ENCODE results near the gene GRAMD1A. TPM values are rescaled to one million over a fixed set of nuclear protein-coding genes. Genes with fewer than 3 reads are reported as not detected.
"Not testable (repeated sequence)": the region's sequence is repeated elsewhere in the genome, so short reads cannot be mapped to it uniquely, and the experiment has no call there.

The GRAMD1A gene
- polyA plus RNA-seq, 1 donor, result 53.2 TPM

DNA sequence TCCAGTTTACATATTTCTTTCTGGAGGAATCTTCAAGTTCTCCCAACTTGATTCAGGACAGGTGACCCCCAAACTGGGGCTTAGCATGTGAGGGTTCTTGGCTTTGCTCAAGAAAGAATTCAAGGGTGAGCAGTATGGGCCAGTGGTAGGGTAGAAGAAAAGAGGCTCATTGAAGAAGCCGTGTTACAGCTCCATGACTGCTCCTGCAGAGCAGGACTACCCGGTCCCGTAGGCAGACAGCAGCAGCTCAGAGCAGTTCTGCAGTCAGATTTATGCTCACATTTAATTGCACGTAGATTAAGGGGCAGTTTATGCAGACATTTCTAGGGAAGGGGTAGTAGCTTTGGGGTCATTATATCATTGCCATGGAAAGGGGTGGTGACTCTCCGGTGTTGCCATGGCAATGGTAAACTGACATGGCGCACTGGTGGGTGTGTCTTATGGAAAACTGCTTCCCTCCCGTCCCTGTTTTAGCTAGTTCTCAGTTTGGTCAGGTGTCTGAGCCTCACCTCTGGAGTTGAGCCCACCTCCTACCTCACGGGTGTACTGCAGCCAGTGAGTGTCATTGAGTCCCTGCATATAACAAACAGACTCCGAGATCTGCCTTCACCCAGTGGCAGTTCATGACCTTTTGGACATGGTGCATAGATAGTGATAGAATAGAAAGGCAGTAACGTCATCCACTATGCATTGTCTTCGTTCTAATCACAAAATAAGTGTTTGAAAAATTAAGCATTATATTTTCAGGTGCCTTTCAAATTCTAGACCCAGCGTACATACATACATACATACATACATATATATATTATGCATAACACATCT is 20.1 kb upstream of the GRAMD1A start:
- Histone ChIP-seq H3K9me3 (ENCODE audit: control insufficient read depth, low read depth, low read length) (peaks cover 15% of the 10 kb centered on the region), H3K27me3 (ENCODE audit: control insufficient read depth, insufficient read depth, low read length) (no peaks in the 10 kb centered on the region), H3K4me3 (ENCODE audit: low read length) (no peak overlapping the region), H3K4me1 (ENCODE audit: control insufficient read depth, insufficient read depth, low read length) (no peaks in the 10 kb centered on the region), H3K36me3 (ENCODE audit: control insufficient read depth, insufficient read depth, low read length) (no peaks in the 10 kb centered on the region), H3K27ac (ENCODE audit: low read length) (no peak overlapping the region)
- 78% methylated on average over 3 of the region's 12 CpGs for WGBS (ENCODE audit: insufficient coverage, low lambda C conversion rate)
- no peak for DNase-seq

DNA sequence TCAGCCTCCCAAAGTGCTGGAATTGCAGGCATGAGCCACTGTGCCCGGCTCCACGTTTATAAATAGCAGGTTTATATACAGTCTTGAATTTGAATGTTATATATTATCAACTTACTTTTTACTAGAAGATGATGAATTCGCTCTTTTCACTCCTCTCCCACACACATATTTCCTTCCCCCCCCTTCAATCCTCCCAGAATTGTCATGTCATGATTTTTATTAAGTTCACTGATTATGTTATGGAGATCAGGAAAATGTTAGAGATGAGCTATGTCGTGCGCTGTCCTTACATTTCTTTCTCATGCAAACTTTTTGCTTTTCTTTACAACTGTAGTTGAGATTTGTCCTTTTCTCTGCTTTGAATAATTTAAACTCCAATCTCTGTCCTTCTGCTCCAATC is 17.8 kb upstream of the GRAMD1A start:
- H3K27ac ChIP-seq (ENCODE audit: low read length), result no peak overlapping the region
- DNase-seq, result no peak
- H3K9me3 ChIP-seq (ENCODE audit: control insufficient read depth, low read depth, low read length), result peaks cover 4% of the 10 kb centered on the region
- WGBS (ENCODE audit: insufficient coverage, low lambda C conversion rate), result 91% methylated on average over 1 of the region's 5 CpGs
- H3K27me3 ChIP-seq (ENCODE audit: control insufficient read depth, insufficient read depth, low read length), result no peaks in the 10 kb centered on the region
- peaks cover 3% of the 10 kb centered on the region for H3K4me1 ChIP-seq (ENCODE audit: control insufficient read depth, insufficient read depth, low read length)
- no peak overlapping the region for H3K4me3 ChIP-seq (ENCODE audit: low read length)
- H3K36me3 ChIP-seq (ENCODE audit: control insufficient read depth, insufficient read depth, low read length), result no peaks in the 10 kb centered on the region

DNA sequence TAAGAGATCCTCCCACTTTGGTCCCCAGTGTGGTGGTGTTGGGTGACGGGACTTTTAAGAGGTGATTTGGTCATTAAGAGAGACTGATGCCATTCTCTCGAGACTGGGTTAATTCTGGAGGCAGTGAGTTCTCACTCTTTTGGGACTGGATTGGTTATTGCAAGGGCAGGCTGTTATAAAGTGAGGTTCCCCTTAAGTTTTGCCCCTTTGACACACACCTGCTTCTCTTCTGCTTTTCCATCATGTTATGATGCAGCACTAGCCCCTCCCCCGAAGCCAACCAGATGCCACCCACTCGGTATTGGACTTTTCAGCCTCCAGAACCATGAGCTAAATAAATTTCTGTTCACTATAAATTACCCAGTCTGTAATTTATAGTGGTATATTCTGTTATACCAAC is 16.3 kb upstream of the GRAMD1A start:
- Histone ChIP-seq H3K27ac (ENCODE audit: low read length) (no peak overlapping the region), H3K36me3 (ENCODE audit: control insufficient read depth, insufficient read depth, low read length) (no peaks in the 10 kb centered on the region), H3K27me3 (ENCODE audit: control insufficient read depth, insufficient read depth, low read length) (no peaks in the 10 kb centered on the region), H3K4me1 (ENCODE audit: control insufficient read depth, insufficient read depth, low read length) (peaks cover 3% of the 10 kb centered on the region), H3K9me3 (ENCODE audit: control insufficient read depth, low read depth, low read length) (no peaks in the 10 kb centered on the region), H3K4me3 (ENCODE audit: low read length) (no peak overlapping the region)
- no peak for DNase-seq
- WGBS (ENCODE audit: insufficient coverage, low lambda C conversion rate), result no CpG with 5 or more reads among the region's 4 CpGs

DNA sequence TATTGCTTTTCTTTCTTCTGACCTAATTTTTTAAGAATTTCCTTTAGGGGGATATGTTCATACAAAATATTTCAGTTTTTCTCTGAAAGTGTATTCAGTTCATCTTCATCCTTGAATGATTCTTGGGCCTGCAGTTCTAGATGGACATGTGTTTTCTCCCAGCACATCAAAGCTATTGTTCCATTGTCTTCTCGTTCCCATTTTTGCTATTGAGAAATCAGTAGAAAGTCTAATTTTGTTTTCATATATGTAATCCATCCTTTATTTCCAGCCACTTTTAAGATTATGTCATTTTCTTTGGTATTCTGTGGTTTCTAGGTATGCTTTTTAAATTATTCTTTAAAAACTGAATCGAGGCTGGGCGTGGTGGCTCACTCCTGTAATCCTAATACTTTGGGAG is 15.8 kb upstream of the GRAMD1A start:
- DNase-seq, result no peak
- H3K27me3 ChIP-seq (ENCODE audit: control insufficient read depth, insufficient read depth, low read length), result no peaks in the 10 kb centered on the region
- H3K4me3 ChIP-seq (ENCODE audit: low read length), result no peak overlapping the region
- H3K4me1 ChIP-seq (ENCODE audit: control insufficient read depth, insufficient read depth, low read length), result peaks cover 3% of the 10 kb centered on the region
- 100% methylated on average over 1 of the region's 3 CpGs for WGBS (ENCODE audit: insufficient coverage, low lambda C conversion rate)
- no peaks in the 10 kb centered on the region for H3K36me3 ChIP-seq (ENCODE audit: control insufficient read depth, insufficient read depth, low read length)
- no peak overlapping the region for H3K27ac ChIP-seq (ENCODE audit: low read length)
- no peaks in the 10 kb centered on the region for H3K9me3 ChIP-seq (ENCODE audit: control insufficient read depth, low read depth, low read length)

DNA sequence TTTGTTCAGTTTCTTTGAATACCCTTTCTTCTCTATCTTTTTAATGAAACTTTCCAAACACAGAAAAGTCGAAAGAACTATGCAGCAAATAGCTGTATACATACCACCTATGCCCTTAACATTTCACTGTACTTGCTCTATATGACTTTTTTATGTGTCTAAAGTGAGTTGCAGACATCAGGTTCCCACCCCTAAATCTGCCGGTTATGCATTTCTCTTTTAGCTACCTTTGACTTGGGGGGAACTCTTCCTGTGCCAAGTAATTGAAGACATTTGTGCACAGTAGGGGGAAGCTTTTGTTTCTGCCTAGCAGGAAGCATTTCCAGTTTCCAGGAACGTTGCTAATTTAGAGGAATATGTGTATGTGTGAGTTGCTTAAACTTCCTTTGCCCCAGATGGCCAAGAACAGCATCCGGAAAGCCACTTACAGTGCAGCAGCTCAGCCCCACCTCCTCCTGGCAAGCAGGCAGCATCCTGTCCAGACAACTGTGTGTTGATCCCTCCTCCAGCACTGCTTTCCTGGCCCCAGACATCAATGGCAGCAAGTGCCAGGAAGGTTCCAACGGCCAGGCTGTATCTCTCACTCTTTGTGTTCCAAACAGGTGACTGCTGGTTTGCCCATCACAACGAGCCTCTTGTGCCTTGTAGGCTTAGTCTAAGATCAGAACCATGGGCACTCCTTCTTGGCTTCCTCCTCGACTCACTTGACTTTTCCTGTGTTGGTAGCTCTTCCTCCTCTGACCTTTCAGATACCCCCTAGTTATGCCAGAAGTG is 14.7 kb upstream of the GRAMD1A start:
- no peaks in the 10 kb centered on the region for H3K9me3 ChIP-seq (ENCODE audit: control insufficient read depth, low read depth, low read length)
- no peaks in the 10 kb centered on the region for H3K36me3 ChIP-seq (ENCODE audit: control insufficient read depth, insufficient read depth, low read length)
- no peak for DNase-seq
- H3K27ac ChIP-seq (ENCODE audit: low read length), result no peak overlapping the region
- peaks cover 3% of the 10 kb centered on the region for H3K4me1 ChIP-seq (ENCODE audit: control insufficient read depth, insufficient read depth, low read length)
- no peak overlapping the region for H3K4me3 ChIP-seq (ENCODE audit: low read length)
- WGBS (ENCODE audit: insufficient coverage, low lambda C conversion rate), result 100% methylated on average over 1 of the region's 7 CpGs
- no peaks in the 10 kb centered on the region for H3K27me3 ChIP-seq (ENCODE audit: control insufficient read depth, insufficient read depth, low read length)

DNA sequence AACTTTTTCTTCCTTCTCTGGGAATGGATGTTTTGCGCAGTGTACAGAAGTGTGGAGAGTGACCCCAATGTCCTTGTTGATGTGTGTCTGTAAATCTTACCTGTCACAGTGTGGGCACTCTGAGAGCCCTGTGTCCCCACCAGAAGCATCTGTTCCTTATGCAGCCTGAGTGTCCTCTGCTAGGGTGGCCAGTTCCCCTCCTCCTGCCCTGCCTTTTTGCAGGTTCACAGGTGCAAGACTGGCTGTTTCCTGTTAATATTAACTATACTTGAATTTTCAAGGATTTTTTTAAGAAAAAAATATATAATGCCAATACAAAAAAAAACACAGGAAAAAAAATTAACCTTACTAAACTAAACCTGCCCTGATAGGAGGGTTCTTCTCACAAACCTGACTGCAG is 12.0 kb upstream of the GRAMD1A start:
- no CpG with 5 or more reads among the region's 1 CpG for WGBS (ENCODE audit: insufficient coverage, low lambda C conversion rate)
- no peaks in the 10 kb centered on the region for H3K27me3 ChIP-seq (ENCODE audit: control insufficient read depth, insufficient read depth, low read length)
- H3K4me1 ChIP-seq (ENCODE audit: control insufficient read depth, insufficient read depth, low read length), result peaks cover 3% of the 10 kb centered on the region
- no peak for DNase-seq
- H3K27ac ChIP-seq (ENCODE audit: low read length), result no peak overlapping the region
- no peaks in the 10 kb centered on the region for H3K9me3 ChIP-seq (ENCODE audit: control insufficient read depth, low read depth, low read length)
- H3K4me3 ChIP-seq (ENCODE audit: low read length), result no peak overlapping the region
- no peaks in the 10 kb centered on the region for H3K36me3 ChIP-seq (ENCODE audit: control insufficient read depth, insufficient read depth, low read length)

DNA sequence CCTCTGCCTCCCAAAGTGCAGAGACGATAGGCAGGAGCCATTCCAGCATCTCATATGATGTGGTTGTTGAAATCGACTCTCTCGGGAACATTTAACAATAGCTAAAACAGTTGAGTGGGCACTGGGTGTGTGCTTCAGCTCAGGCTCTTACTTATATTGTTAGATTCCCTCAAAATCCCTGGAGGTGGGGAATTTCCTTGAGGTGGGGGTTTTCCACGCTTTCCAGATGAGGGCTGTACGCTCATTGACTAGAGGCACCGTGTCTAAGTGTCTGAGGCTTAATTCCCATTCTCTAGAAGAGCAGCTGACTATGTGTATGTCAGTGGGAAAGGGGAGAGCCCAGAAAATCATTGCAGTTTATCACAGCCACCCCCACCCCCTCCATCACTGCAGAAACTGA is 10.8 kb upstream of the GRAMD1A start:
- no peak overlapping the region for H3K4me3 ChIP-seq (ENCODE audit: low read length)
- no peaks in the 10 kb centered on the region for H3K9me3 ChIP-seq (ENCODE audit: control insufficient read depth, low read depth, low read length)
- H3K27ac ChIP-seq (ENCODE audit: low read length), result no peak overlapping the region
- no peak for DNase-seq
- no CpG with 5 or more reads among the region's 6 CpGs for WGBS (ENCODE audit: insufficient coverage, low lambda C conversion rate)
- no peaks in the 10 kb centered on the region for H3K36me3 ChIP-seq (ENCODE audit: control insufficient read depth, insufficient read depth, low read length)
- peaks cover 3% of the 10 kb centered on the region for H3K4me1 ChIP-seq (ENCODE audit: control insufficient read depth, insufficient read depth, low read length)
- H3K27me3 ChIP-seq (ENCODE audit: control insufficient read depth, insufficient read depth, low read length), result no peaks in the 10 kb centered on the region

DNA sequence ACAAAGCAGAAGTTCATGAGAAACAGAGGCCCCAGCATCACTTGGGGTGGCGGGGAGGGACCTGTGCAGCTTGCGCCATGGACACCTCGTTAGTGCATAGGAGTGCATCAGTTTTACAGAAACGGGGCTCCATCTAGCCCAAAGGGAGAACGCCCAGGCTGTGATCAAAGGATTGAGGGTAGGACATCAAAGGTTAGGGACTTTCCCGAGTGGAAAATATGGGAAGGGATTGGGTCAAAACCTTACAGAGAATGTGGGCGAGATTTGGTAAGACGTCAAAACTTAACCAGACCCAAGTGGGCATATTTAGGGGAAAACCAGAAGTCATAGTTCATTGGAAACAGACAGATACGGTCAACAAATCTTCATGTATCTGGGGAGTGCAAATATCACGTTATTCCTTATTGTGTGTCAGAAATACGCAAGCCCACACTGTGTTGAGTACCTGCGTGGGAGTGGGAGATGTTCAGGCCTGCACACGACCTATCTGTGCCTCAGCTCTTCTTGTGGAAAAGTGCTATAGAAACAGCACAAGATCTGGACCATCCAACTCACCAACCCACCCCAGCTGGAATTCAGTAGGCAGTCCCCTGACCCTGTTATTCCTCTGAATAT is 9.4 kb upstream of the GRAMD1A start:
- no peak overlapping the region for H3K4me3 ChIP-seq (ENCODE audit: low read length)
- WGBS (ENCODE audit: insufficient coverage, low lambda C conversion rate), result 100% methylated on average over 4 of the region's 13 CpGs

DNA sequence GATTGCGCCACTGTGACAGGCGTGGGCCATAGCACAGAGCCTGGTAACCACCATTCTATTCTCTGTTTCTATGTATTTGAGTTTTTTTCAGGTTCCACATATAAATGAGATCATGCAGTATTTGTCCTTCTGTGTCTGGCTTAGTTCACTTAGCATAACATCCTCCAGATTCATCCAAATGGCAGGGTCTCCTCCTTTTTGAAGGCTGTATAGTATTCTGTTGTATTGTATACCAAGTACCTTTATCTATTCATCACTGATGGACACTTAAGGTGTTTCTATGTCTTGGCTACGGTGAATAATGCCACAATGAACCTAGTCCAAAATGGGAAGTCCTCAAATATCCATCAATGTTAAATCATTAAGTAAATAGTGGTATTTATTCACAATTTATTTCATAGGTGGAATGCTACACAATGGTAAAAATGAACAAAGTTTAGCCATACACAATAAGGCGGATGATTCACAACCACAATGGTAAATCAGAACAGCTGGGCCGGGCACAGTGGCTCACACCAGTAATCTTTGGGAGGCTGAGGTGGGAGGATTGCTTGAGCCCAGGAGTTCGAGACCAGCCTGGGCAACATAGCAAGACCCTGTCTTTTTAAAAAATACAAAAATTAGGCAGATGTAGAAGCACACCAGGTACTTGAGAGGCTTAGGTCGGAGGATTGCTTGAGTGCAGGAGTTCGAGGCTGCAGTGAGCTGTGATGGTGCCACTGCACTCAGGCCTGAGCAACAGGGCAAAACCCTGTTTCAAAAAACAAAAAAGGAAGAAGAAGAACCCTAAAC is 8.4 kb upstream of the GRAMD1A start:
- no peaks in the 10 kb centered on the region for H3K36me3 ChIP-seq (ENCODE audit: control insufficient read depth, insufficient read depth, low read length)
- WGBS (ENCODE audit: insufficient coverage, low lambda C conversion rate), result no CpG with 5 or more reads among the region's 8 CpGs
- no peaks in the 10 kb centered on the region for H3K27me3 ChIP-seq (ENCODE audit: control insufficient read depth, insufficient read depth, low read length)
- H3K4me1 ChIP-seq (ENCODE audit: control insufficient read depth, insufficient read depth, low read length), result peaks cover 8% of the 10 kb centered on the region
- H3K27ac ChIP-seq (ENCODE audit: low read length), result no peak overlapping the region
- H3K9me3 ChIP-seq (ENCODE audit: control insufficient read depth, low read depth, low read length), result peaks cover 4% of the 10 kb centered on the region
- no peak overlapping the region for H3K4me3 ChIP-seq (ENCODE audit: low read length)
- no peak for DNase-seq

More for the DNA sequence above, 9.4 kb upstream of the GRAMD1A start:
- no peaks in the 10 kb centered on the region for H3K27me3 ChIP-seq (ENCODE audit: control insufficient read depth, insufficient read depth, low read length)
- peaks cover 4% of the 10 kb centered on the region for H3K9me3 ChIP-seq (ENCODE audit: control insufficient read depth, low read depth, low read length)
- peaks cover 10% of the 10 kb centered on the region for H3K4me1 ChIP-seq (ENCODE audit: control insufficient read depth, insufficient read depth, low read length)
- no peaks in the 10 kb centered on the region for H3K36me3 ChIP-seq (ENCODE audit: control insufficient read depth, insufficient read depth, low read length)
- no peak overlapping the region for H3K27ac ChIP-seq (ENCODE audit: low read length)
- DNase-seq, result no peak

DNA sequence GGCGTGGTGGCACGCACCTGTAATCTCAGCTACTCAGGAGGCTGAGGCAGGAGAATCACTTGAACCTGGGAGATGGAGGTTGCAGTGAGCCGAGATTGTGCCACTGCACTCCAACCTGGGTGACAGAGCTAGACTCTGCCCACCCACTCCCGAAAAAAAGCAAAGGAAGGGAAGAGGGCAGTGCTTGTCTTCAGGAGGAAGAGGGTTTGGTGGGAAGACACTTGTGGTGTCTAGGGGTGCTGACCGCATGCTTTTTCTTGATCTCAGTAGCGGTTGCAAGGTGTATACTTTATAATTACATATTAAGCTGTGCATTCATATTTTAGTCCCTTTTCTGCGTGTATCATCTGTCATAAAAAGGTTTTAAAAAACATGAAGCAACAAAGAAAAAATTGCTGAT is 7.5 kb upstream of the GRAMD1A start:
- not testable (repeated sequence) for DNase-seq; H3K36me3 ChIP-seq (ENCODE audit: control insufficient read depth, insufficient read depth, low read length); H3K27ac ChIP-seq (ENCODE audit: low read length); H3K9me3 ChIP-seq (ENCODE audit: control insufficient read depth, low read depth, low read length); H3K4me1 ChIP-seq (ENCODE audit: control insufficient read depth, insufficient read depth, low read length); H3K4me3 ChIP-seq (ENCODE audit: low read length); H3K27me3 ChIP-seq (ENCODE audit: control insufficient read depth, insufficient read depth, low read length)
- 83% methylated on average over 1 of the region's 7 CpGs for WGBS (ENCODE audit: insufficient coverage, low lambda C conversion rate)

All from large intestine (tissue), 3 donors.